Ishikawa (cell line): ENCODE data around the gene CCPG1.

Source experiments
- CEBPB ChIP-seq: IDR thresholded peaks from 2 replicates; pipeline ENCODE4 v1.6.1; 2012
- CREB1 ChIP-seq: IDR thresholded peaks from 2 replicates; pipeline ENCODE4 v1.6.1; 2012; ENCODE audit warnings: low read depth
- EGR1 ChIP-seq: IDR thresholded peaks from 2 replicates; pipeline ENCODE4 v1.6.1; 2012
- EP300 ChIP-seq: IDR thresholded peaks from 2 replicates; pipeline ENCODE4 v1.6.1; 2012; ENCODE audit warnings: borderline replicate concordance
- FOXM1 ChIP-seq: IDR thresholded peaks from 2 replicates; pipeline ENCODE4 v1.6.1; 2012; ENCODE audit warnings: low read depth, borderline replicate concordance
- MAX ChIP-seq: IDR thresholded peaks from 2 replicates; pipeline ENCODE4 v1.6.1; 2012
- NFIC ChIP-seq: IDR thresholded peaks from 2 replicates; pipeline ENCODE4 v1.6.1; 2012
- RAD21 ChIP-seq: IDR thresholded peaks from 2 replicates; pipeline ENCODE4 v1.6.1; 2012; ENCODE audit warnings: low read depth
- REST ChIP-seq: IDR thresholded peaks from 2 replicates; pipeline ENCODE4 v1.6.1; 2012; ENCODE audit warnings: low read depth, mild to moderate bottlenecking
- TAF1 ChIP-seq: IDR thresholded peaks from 2 replicates; pipeline ENCODE4 v1.6.1; 2012; ENCODE audit warnings: low read depth, mild to moderate bottlenecking
- TCF12 ChIP-seq: IDR thresholded peaks from 2 replicates; pipeline ENCODE4 v1.6.1; 2012; ENCODE audit warnings: low read depth
- TEAD4 ChIP-seq: IDR thresholded peaks from 2 replicates; pipeline ENCODE4 v1.6.1; 2012
- USF1 ChIP-seq: IDR thresholded peaks from 2 replicates; pipeline ENCODE4 v1.6.1; 2012
- YY1 ChIP-seq: IDR thresholded peaks from 2 replicates; pipeline ENCODE4 v1.6.1; 2012; ENCODE audit warnings: low read depth
- ZBTB7A ChIP-seq: IDR thresholded peaks from 2 replicates; pipeline ENCODE4 v1.6.1; 2012; ENCODE audit warnings: low read depth

Gene CCPG1

GRCh38 chr15:55348281-55348778 lies 59.8 kb downstream of the CCPG1 start:
- TF ChIP-seq TAF1 (no peak), FOXM1 (no peak), TCF12 (no peak)

GRCh38 chr15:55344206-55344605 lies 64.0 kb downstream of the CCPG1 start:
- no peak for TF ChIP-seq ZBTB7A
- TF ChIP-seq CREB1, result no peak
- TF ChIP-seq USF1, result no peak
- no peak for TF ChIP-seq CEBPB
- TF ChIP-seq YY1, result no peak
- TF ChIP-seq MAX, result no peak
- TF ChIP-seq EGR1, result no peak
- no peak for TF ChIP-seq EP300
- no peak for TF ChIP-seq RAD21
- TF ChIP-seq TCF12, result no peak
- TF ChIP-seq REST, result no peak
- no peak for TF ChIP-seq TEAD4
- TF ChIP-seq FOXM1, result no peak
- no peak for TF ChIP-seq NFIC
- TF ChIP-seq TAF1, result no peak

- TF ChIP-seq RAD21 (no peak), EP300 (no peak)
Observed at GRCh38 chr15:55343168-55343567, 65.0 kb downstream of the CCPG1 start.

- TF ChIP-seq CEBPB (no peak), TEAD4 (no peak), USF1 (no peak), REST (no peak)
Observed at GRCh38 chr15:55337160-55337559, 71.0 kb downstream of the CCPG1 start.

GRCh38 chr15:55334997-55335396 lies 73.2 kb downstream of the CCPG1 start:
- TF ChIP-seq TCF12 (no peak), ZBTB7A (no peak), NFIC (no peak), USF1 (no peak), REST (no peak), MAX (no peak)
